GM19240 (cell line): ENCODE measurements around the gene CCT2.

Experiments used
- DNase-seq: peaks from one replicate; pipeline ENCODE4 v3.0.0; 2011; ENCODE audit warnings: low spot score; ENCODE audit not compliant: insufficient read length

The CCT2 gene

GRCh38 chr12:69641546-69641945 lies 56.3 kb downstream of the CCT2 start:
- DNase-seq = no peak

- DNase-seq = no peak
Measured at GRCh38 chr12:69642531-69642930, 57.3 kb downstream of the CCT2 start.

GRCh38 chr12:69644511-69644910 lies 59.3 kb downstream of the CCT2 start:
- DNase-seq = no peak

GRCh38 chr12:69645031-69645430 lies 59.8 kb downstream of the CCT2 start:
- DNase-seq = no peak

- DNase-seq = no peak
Measured at GRCh38 chr12:69647178-69647577, 61.9 kb downstream of the CCT2 start.

GRCh38 chr12:69648476-69648875 lies 63.2 kb downstream of the CCT2 start:
- no peak for DNase-seq

- DNase-seq = no peak
Measured at GRCh38 chr12:69649529-69649928, 64.3 kb downstream of the CCT2 start.
